Brain microvascular endothelial cell (primary cell): ENCODE measurements around the gene ABCA7.

Experiments
- DNase-seq: peaks from one replicate; pipeline ENCODE4 v3.0.0-alpha.2; 2020
- H3K27ac ChIP-seq: fragments of 250-450 bp; sonication (Bioruptor Pico); 2 replicates; pipeline ENCODE4 v1.5.1; 2020; ENCODE audit warnings: mild to moderate bottlenecking, moderate library complexity
- H3K27me3 ChIP-seq: fragments of 250-450 bp; sonication (Bioruptor Pico); replicated peaks from 2 replicates; pipeline ENCODE4 v1.5.1; 2020; ENCODE audit warnings: mild to moderate bottlenecking
- H3K36me3 ChIP-seq: fragments of 250-450 bp; sonication (Bioruptor Pico); replicated peaks from 2 replicates; pipeline ENCODE4 v1.5.1; 2020; ENCODE audit warnings: mild to moderate bottlenecking
- H3K4me3 ChIP-seq: 2 replicates; pipeline ENCODE4 v1.5.1; 2011; ENCODE audit warnings: low read depth, mild to moderate bottlenecking, control low read depth, low read length, moderate library complexity
- in situ Hi-C: cut with HindIII; loops from 2 replicates; pipeline ENCODE4 v1.10.0; 2017; ENCODE audit warnings: low sequenced_read_pairs, low pct_ligation_motif_present
- TF ChIP-seq, protein P1 (sequence below): IDR thresholded peaks from 2 replicates; pipeline ENCODE4 v1.5.1; 2011; ENCODE audit warnings: low read depth, mild to moderate bottlenecking, moderate library complexity, low read length, control low read depth, inconsistent platforms; ENCODE audit errors: missing control alignments

Gene ABCA7

DNA sequence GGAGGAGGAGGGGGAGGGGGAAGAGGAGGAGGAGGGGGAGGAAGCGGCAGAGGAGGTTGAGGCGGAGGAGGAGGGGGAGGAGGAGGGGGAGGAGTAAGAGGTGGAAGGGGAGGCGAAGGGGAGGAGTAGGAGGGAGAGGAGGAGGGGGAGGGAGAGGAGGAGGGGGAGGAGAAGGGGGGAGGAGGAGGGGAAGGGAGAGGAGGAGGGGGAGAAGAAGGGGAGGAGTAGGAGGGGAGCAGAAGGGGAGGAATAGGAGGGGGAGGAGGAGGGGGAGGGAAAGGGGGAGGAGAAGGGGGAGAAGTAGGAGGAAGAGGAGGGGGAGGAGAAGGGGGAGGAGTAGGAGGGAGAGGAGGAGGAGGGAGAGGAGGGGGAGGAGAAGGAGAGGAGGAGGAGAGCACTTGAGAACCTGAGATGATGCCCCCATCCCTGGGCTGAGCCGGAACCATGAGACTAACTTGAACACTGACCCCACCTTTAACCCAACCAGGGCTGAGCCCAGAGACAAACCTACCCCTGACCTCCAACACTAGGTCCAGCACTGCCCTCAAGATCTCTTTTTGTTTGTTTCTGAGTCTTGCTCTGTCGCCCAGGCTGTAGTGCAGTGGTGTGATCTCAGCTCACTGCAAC, 12.6 kb downstream of the ABCA7 start:
- no peak overlapping the region for H3K27ac ChIP-seq
- no peak for DNase-seq
- no peaks in the 10 kb centered on the region for H3K36me3 ChIP-seq
- TF ChIP-seq, protein P1, sequence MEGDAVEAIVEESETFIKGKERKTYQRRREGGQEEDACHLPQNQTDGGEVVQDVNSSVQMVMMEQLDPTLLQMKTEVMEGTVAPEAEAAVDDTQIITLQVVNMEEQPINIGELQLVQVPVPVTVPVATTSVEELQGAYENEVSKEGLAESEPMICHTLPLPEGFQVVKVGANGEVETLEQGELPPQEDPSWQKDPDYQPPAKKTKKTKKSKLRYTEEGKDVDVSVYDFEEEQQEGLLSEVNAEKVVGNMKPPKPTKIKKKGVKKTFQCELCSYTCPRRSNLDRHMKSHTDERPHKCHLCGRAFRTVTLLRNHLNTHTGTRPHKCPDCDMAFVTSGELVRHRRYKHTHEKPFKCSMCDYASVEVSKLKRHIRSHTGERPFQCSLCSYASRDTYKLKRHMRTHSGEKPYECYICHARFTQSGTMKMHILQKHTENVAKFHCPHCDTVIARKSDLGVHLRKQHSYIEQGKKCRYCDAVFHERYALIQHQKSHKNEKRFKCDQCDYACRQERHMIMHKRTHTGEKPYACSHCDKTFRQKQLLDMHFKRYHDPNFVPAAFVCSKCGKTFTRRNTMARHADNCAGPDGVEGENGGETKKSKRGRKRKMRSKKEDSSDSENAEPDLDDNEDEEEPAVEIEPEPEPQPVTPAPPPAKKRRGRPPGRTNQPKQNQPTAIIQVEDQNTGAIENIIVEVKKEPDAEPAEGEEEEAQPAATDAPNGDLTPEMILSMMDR, result no peak
- no peaks in the 10 kb centered on the region for H3K27me3 ChIP-seq
- in situ Hi-C loops, result no loop called here
- no peak overlapping the region for H3K4me3 ChIP-seq

DNA sequence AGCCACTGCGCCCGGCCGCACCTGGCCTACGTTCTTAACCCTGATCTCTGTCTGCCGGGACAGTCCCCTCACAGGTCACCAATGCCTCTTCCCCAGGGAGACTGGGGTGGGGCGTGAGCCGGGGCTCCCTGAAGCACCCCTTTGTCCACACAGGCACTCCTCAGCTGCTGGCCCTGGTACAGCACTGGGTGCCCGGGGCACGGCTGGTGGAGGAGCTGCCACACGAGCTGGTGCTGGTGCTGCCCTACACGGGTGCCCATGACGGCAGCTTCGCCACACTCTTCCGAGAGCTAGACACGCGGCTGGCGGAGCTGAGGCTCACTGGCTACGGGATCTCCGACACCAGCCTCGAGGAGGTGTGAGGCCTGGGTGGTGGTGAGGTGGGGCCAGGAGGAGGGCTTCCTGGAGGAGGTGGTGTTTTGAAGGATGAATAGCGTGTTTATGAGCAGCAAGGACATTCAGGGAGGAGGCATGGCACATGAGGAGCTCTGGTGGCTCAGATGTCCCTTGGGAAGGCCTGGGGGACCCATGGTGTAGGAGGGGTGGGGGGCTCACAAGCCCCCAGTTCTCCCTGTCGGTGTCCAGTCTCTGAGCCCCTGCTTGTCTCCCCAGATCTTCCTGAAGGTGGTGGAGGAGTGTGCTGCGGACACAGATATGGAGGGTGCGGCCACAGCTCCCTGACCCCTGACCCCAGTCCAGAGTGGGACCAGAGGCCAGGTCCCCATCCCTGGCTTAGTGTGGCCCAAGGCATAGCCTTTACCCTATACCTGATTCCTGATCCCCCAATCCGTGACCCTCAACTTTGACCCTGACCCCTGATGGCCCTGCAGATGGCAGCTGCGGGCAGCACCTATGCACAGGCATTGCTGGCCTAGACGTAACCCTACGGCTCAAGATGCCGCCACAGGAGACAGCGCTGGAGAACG, 13.5 kb downstream of the ABCA7 start:
- in situ Hi-C loops, result no loop called here
- no peak overlapping the region for H3K4me3 ChIP-seq
- no peak for DNase-seq
- H3K27me3 ChIP-seq, result no peaks in the 10 kb centered on the region
- H3K27ac ChIP-seq, result no peak overlapping the region
- H3K36me3 ChIP-seq, result no peaks in the 10 kb centered on the region
- TF ChIP-seq, protein P1, result no peak

DNA sequence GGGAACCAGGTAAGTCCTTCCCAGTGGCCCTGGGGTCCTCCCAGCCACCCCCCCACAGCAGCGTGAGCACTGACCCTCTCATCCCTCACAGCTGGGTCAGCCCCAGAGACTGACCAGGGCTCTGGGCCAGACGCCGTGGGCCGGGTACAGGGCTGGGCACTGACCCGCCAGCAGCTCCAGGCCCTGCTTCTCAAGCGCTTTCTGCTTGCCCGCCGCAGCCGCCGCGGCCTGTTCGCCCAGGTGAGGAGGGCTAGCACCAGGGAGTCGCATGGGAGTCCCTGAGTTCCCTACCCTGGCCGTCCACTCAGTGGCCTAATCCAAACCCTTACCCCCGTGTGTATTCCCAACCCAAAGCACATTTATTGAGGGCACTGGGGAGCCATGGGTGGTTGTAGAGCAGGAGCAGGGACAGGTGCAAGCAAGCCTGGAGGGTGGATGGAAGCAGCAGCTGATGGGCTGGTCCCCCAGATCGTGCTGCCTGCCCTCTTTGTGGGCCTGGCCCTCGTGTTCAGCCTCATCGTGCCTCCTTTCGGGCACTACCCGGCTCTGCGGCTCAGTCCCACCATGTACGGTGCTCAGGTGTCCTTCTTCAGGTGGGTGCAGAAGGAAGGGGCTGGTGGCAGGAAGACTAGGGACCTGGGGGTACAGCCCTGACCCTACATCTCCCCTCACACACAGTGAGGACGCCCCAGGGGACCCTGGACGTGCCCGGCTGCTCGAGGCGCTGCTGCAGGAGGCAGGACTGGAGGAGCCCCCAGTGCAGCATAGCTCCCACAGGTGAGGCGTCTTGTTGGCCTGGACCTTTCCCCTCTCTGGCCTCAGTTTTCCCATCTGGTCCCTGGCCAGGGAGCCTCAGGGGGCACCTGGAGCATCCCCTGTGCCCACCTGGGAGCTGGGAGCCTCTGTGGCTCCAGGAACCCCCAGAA, 14.5 kb downstream of the ABCA7 start:
- no peak for DNase-seq
- TF ChIP-seq, protein P1, result no peak
- H3K4me3 ChIP-seq, result no peak overlapping the region
- in situ Hi-C loops, result no loop called here
- no peak overlapping the region for H3K27ac ChIP-seq
- no peaks in the 10 kb centered on the region for H3K27me3 ChIP-seq
- H3K36me3 ChIP-seq, result no peaks in the 10 kb centered on the region

DNA sequence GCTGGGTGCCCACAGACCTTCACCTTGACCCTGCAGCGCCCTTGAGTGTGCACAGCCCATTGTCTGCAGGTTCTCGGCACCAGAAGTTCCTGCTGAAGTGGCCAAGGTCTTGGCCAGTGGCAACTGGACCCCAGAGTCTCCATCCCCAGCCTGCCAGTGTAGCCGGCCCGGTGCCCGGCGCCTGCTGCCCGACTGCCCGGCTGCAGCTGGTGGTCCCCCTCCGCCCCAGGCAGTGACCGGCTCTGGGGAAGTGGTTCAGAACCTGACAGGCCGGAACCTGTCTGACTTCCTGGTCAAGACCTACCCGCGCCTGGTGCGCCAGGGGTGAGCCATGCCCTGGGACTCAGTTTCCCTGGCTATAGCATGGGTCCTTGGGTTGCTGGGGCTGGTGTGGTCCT, 15.1 kb downstream of the ABCA7 start:
- TF ChIP-seq, protein P1, result no peak
- Histone ChIP-seq H3K36me3 (no peaks in the 10 kb centered on the region), H3K27me3 (no peaks in the 10 kb centered on the region), H3K4me3 (no peak overlapping the region), H3K27ac (no peak overlapping the region)
- DNase-seq, result no peak
- in situ Hi-C loops, result no loop called here

DNA sequence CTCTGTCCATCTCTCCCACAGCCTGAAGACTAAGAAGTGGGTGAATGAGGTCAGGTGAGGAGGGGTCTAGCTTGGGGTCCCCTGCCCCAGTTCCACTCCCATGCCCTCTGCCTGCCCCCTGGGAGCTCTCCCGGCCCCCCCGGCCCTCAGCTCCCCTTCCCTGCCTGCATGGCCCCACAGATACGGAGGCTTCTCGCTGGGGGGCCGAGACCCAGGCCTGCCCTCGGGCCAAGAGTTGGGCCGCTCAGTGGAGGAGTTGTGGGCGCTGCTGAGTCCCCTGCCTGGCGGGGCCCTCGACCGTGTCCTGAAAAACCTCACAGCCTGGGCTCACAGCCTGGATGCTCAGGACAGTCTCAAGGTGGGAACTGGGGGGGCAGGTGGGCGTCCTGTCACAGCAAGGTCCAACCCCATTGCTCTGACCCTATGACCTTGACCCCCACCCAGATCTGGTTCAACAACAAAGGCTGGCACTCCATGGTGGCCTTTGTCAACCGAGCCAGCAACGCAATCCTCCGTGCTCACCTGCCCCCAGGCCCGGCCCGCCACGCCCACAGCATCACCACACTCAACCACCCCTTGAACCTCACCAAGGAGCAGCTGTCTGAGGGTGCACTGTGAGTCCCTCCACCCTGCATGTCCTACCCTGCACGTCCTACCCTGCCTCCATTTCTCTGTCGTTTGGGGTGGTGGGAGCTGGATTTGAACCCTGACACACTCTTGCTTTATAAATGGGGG, 16.1 kb downstream of the ABCA7 start:
- Histone ChIP-seq H3K27me3 (no peaks in the 10 kb centered on the region), H3K36me3 (no peaks in the 10 kb centered on the region), H3K4me3 (no peak overlapping the region)

More for the DNA sequence above, 16.1 kb downstream of the ABCA7 start:
- TF ChIP-seq, protein P1, result no peak
- in situ Hi-C loops, result no loop called here
- DNase-seq, result no peak
- H3K27ac ChIP-seq, result no peak overlapping the region
